GM12873 (cell line): Measurements from ENCODE around the gene MTMR12.

ENCODE experiments used
- TF ChIP-seq, protein P1 (sequence below): IDR thresholded peaks from 2 replicates; pipeline ENCODE4 v1.5.1; 2012; ENCODE audit warnings: low read depth, mild to moderate bottlenecking, moderate library complexity, low read length, control low read depth; ENCODE audit not compliant: insufficient read depth; ENCODE audit errors: missing control alignments

The MTMR12 gene

DNA sequence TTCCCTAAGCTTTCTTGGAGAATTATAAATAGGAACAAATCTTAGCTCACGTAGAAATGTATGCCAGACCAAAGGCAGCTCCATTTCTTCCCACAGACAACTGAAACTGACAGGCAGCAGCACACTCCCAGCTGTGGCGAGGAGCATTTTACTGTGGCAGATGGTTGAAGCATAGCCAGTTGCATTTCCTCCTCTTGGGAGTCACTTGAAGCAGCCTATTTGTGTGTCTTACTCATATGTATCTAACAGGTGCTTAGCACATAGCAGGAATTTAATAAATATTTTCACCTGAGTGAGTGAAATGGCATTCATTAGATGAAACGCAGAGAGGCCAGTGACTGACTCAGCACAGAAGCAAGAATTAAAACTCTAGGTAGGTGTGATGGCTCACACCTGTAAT lies 12.3 kb upstream of the MTMR12 start:
- TF ChIP-seq, protein P1, sequence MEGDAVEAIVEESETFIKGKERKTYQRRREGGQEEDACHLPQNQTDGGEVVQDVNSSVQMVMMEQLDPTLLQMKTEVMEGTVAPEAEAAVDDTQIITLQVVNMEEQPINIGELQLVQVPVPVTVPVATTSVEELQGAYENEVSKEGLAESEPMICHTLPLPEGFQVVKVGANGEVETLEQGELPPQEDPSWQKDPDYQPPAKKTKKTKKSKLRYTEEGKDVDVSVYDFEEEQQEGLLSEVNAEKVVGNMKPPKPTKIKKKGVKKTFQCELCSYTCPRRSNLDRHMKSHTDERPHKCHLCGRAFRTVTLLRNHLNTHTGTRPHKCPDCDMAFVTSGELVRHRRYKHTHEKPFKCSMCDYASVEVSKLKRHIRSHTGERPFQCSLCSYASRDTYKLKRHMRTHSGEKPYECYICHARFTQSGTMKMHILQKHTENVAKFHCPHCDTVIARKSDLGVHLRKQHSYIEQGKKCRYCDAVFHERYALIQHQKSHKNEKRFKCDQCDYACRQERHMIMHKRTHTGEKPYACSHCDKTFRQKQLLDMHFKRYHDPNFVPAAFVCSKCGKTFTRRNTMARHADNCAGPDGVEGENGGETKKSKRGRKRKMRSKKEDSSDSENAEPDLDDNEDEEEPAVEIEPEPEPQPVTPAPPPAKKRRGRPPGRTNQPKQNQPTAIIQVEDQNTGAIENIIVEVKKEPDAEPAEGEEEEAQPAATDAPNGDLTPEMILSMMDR: no peak

DNA sequence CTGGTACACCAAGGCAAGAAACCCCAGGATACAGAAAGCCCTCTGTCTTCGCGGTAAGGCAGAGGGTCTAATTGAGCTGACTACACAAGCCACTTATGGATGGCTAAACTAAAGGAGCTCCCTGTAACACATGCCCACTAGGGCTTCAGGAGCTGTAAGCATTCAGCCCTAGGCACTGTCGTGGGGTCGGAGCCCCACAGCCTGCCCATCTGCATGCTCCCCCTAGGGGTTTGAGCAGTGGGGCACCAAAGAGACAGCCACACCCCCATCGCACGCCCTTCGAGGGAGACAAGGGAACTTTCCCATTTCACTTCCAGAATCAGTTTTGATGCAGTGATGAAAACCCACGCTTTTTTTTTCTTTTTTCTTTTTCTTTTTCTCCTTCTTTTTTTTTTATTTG lies 11.0 kb upstream of the MTMR12 start:
- TF ChIP-seq, protein P1: no peak

DNA sequence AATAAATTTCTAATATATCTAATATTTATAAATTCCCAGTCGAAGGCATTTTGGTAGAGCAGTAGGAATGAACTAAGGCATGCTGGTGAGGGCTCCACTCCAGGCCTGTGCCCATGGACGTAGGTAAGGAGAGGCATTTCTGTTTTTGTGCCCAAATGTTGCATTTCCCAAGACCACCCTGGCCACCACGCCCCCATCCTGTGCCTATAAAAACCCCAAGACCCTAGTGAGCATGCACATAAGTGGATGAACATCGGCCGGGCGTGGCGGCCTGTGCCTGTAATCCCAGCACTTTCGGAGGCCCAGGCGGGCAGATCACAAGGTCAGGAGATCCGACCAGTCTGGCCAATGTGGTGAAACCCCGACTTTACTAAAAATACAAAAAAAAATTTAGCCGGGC lies 10.1 kb upstream of the MTMR12 start:
- TF ChIP-seq, protein P1: no peak

DNA sequence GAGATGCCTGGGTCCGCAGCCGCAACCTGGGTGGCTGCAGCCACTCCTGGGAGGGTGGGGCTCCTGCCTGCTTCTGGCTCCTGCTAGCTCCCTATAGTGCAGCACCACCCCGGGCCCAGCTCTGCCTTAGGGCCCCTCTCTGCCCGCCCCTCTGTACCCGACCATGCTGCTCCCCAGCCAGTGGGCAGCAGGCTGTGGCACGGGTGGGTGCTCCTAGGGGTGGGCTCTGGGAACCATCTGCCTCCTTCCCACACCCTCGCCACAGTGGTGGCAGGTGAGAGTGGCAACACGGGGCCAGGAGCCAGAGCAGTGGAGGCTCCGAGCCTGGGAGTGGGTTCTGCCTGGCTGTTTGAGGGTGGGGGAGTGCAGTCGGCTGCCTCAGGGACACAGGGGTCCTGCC lies 7.8 kb upstream of the MTMR12 start:
- TF ChIP-seq, protein P1: no peak

DNA sequence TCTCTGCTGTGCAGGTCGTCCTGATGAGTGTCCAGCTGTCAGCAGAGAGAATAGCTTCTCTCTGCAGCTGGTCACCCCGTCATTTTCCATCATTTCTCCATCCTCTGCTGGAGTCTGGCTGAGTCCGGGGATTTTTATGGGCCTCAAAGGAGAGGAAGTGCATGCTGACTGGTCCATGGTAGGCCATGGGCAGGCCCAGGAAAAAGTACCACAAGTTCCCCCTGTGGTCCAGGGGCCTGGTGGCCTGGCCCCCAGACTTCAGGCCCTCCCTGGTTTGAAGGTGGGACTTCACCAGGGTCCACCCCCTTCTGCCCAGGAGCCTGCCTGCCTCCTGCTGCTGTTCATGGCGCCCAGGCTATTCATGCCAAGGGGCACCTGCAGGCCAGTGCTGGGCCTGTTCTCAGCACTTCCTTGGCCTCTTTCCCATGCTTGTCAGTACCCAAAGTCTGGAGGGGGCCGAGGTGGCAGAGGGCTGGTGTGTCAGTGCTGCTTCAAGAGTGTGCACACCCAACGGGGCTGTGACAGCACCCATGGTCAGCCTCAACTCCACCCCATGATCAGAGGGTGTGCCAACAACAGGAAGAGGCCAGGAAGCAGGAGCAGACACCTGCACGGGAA lies 7.3 kb upstream of the MTMR12 start:
- TF ChIP-seq, protein P1: no peak

DNA sequence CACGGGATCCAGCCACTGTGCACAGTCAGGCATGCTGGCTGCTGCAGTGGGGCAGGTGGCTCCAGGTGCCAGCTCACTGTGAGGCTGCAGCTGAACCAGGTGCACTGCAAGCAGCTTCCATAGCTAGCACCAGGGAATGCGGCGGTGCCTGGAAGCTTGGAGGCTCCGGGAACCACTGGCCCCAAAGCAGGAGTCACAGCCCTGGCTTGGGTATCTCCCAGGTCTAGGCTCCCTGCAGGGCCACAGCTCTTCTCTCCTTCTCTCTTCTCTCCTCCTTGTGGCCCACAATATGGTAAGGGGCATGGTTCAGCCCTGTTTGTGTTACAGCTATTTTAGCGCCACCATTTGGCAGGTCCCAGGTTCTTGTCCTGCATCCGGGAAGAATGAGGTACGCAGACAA lies 6.7 kb upstream of the MTMR12 start:
- TF ChIP-seq, protein P1: no peak

DNA sequence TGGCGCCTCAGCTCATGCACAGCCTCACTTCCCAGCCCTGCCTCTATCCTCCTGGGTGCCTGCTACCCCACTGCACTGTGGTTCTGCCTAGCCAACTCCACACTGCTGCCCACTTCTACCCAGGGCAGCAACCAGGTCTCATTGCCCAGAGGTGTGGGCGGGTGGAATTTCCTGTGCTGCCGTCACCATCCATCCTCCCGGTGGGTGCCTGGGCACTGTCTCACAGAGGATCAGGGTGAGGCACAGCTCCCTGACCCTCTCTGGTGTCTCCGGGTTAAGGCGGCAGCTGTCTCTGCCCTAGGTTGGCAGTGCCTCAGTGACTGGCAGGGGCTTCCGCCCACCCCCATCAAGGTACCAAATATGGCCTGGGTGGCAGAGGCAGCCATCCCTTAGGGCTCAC lies 4.3 kb upstream of the MTMR12 start:
- TF ChIP-seq, protein P1: no peak
